ENCODE data around the gene CERS6.

- TF ChIP-seq CTCF (IDR thresholded peaks at IDR 0.05 in 8 of 11, conservative IDR thresholded peaks at IDR 0.05 in 3 of 11) (no peak), POLR2AphosphoS5 (IDR thresholded peaks at IDR 0.05) (no peak)
Observed at GRCh38 chr2:168790226-168790902, 334.3 kb downstream of the CERS6 start.

Data from spleen (tissue), 7 donors.